ENCODE data around the gene SLC1A3.

Gene SLC1A3

DNA sequence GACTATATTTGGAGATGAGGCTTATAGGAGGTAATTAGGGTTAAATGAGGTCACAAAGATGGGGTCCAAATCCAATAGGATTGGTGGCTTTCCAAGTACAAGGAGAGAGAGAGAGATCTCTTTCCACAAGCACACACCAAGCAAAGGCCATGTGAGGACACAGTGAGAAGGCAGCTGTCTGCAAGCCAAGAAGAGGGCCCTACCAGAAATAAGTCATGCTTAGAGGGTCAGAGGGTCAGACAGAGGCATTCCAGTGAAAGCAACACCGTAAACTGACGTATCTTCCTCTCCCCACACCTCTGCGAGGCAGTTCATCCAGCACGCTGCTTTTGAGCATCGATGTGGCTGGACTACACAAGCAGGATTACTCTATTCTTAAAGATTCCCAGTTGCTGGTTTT is 87.9 kb downstream of the SLC1A3 start:
- TF ChIP-seq POLR2A (IDR thresholded peaks at IDR 0.05; ENCODE audit: extremely low read depth, insufficient read length) (no peak), CTCF (IDR thresholded peaks at IDR 0.05; ENCODE audit: low read depth, low read length) (no peak), MAX (IDR thresholded peaks at IDR 0.05; ENCODE audit: low read depth, low read length) (no peak), MYC (IDR thresholded peaks at IDR 0.05; ENCODE audit: low read depth, low read length) (no peak)
- no peak overlapping the region for H3K4me3 ChIP-seq (ENCODE audit: low read depth, low read length)
- no peak for DNase-seq (ENCODE audit: low read depth)

- peak; percentile 73 for DNase-seq (ENCODE audit: low read depth)
- no peak overlapping the region for H3K4me3 ChIP-seq (ENCODE audit: low read depth, low read length)
- TF ChIP-seq CTCF (IDR thresholded peaks at IDR 0.05; ENCODE audit: low read depth, low read length) (peak; percentile 78), MAX (IDR thresholded peaks at IDR 0.05; ENCODE audit: low read depth, low read length) (no peak)
Observed at GRCh38 chr5:36696059-36696673, 89.8 kb downstream of the SLC1A3 start.

- TF ChIP-seq MAX (IDR thresholded peaks at IDR 0.05; ENCODE audit: low read depth, low read length) (no peak), POLR2A (IDR thresholded peaks at IDR 0.05; ENCODE audit: extremely low read depth, insufficient read length) (no peak), CTCF (IDR thresholded peaks at IDR 0.05; ENCODE audit: low read depth, low read length) (no peak), MYC (IDR thresholded peaks at IDR 0.05; ENCODE audit: low read depth, low read length) (no peak)
- DNase-seq (ENCODE audit: low read depth) = no peak
- no peak overlapping the region for H3K4me3 ChIP-seq (ENCODE audit: low read depth, low read length)
Observed at GRCh38 chr5:36698031-36698430, 91.6 kb downstream of the SLC1A3 start.

- no peak for DNase-seq (ENCODE audit: low read depth)
- no peak for TF ChIP-seq POLR2A (IDR thresholded peaks at IDR 0.05; ENCODE audit: extremely low read depth, insufficient read length)
- no peak overlapping the region for H3K4me3 ChIP-seq (ENCODE audit: low read depth, low read length)
Observed at GRCh38 chr5:36701085-36701698, 94.8 kb downstream of the SLC1A3 start.

DNA sequence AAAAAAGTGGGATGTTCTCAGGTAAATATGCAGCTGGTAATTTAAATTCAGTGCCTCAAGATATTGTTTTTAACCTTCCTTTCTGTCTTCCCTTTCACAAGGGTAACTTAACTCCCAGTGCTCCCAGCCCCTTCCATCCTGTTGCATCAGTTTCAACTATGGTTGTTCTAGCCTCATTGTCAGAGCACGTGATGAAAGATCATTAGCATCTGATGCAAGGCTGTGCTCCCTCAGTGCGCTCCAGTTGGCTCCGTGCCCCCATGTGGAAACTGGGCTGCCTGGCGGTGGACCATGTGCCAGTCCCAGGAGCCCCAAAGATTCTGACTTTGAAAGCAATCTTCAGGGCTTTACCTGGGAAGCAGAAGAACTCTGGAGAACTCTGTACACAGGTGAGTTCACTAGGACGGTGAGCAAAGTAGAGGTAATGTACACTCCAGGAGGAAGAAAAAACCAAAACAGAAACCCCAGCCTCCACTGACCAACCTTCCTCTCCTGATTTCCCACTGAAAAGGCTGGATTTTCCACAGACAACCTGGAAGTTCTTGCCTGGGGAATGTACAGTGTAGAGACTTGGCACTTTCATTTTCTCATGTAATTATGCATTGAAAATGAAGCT is 96.9 kb downstream of the SLC1A3 start:
- DNase-seq (ENCODE audit: low read depth) = no peak
- no peak overlapping the region for H3K4me3 ChIP-seq (ENCODE audit: low read depth, low read length)
- TF ChIP-seq CTCF (IDR thresholded peaks at IDR 0.05; ENCODE audit: low read depth, low read length) (no peak), MYC (IDR thresholded peaks at IDR 0.05; ENCODE audit: low read depth, low read length) (no peak), MAX (IDR thresholded peaks at IDR 0.05; ENCODE audit: low read depth, low read length) (no peak), POLR2A (IDR thresholded peaks at IDR 0.05; ENCODE audit: extremely low read depth, insufficient read length) (no peak)

GRCh38 chr5:36704131-36704530 is 97.7 kb downstream of the SLC1A3 start:
- DNase-seq (ENCODE audit: low read depth) = no peak
- TF ChIP-seq MYC (IDR thresholded peaks at IDR 0.05; ENCODE audit: low read depth, low read length) (no peak), MAX (IDR thresholded peaks at IDR 0.05; ENCODE audit: low read depth, low read length) (no peak), CTCF (IDR thresholded peaks at IDR 0.05; ENCODE audit: low read depth, low read length) (no peak), POLR2A (IDR thresholded peaks at IDR 0.05; ENCODE audit: extremely low read depth, insufficient read length) (no peak)
- H3K4me3 ChIP-seq (ENCODE audit: low read depth, low read length) = no peak overlapping the region

Measured in NB4 (cell line).